Calu3 (cell line): ENCODE data around the gene NFE2L1. TPM values are rescaled to one million over a fixed set of nuclear protein-coding genes. Genes with fewer than 3 reads are reported as not detected.
A peak's percentile ranks its signal among the peaks of the same experiment; 100 is the strongest.

Source experiments
- BruUV-seq: library from RNA; stranded (reverse); fragments of 400-500 nt; replicated peaks from 2 replicates; lab custom pipeline; 2021; lab: Mats Ljungman, UMichigan
- CTCF ChIA-PET: fragments of 300-600 bp; sonication (Branson Sonifier 250); formaldehyde crosslinking; loops from one replicate; lab custom pipeline; 2022; ENCODE audit warnings: antibody characterized with exemption; lab: Charles Lee
- DNase-seq: peaks from one replicate; pipeline ENCODE4 v3.0.0; 2022
- H3K27ac Mint-ChIP-seq: one replicate; pipeline ENCODE4 v1.8.0; 2022; ENCODE audit warnings: mixed read lengths; ENCODE audit not compliant: unreplicated experiment
- H3K27me3 Mint-ChIP-seq: one replicate; pipeline ENCODE4 v1.8.0; 2022; ENCODE audit warnings: mixed read lengths; ENCODE audit not compliant: unreplicated experiment
- H3K36me3 Mint-ChIP-seq: one replicate; pipeline ENCODE4 v1.8.0; 2022; ENCODE audit warnings: mild to moderate bottlenecking, moderate library complexity, mixed read lengths; ENCODE audit not compliant: insufficient read depth, unreplicated experiment
- H3K4me1 Mint-ChIP-seq: one replicate; pipeline ENCODE4 v1.8.0; 2022; ENCODE audit warnings: mild to moderate bottlenecking, low read depth, mixed read lengths; ENCODE audit not compliant: unreplicated experiment
- H3K4me3 Mint-ChIP-seq: one replicate; pipeline ENCODE4 v1.8.0; 2022; ENCODE audit warnings: mild to moderate bottlenecking, low read depth, moderate library complexity, mixed read lengths; ENCODE audit not compliant: unreplicated experiment
- H3K9me3 Mint-ChIP-seq: one replicate; pipeline ENCODE4 v1.8.0; 2022; ENCODE audit warnings: low read depth, mixed read lengths; ENCODE audit not compliant: unreplicated experiment
- intact Hi-C: fragments of 100-400 bp; cut with micrococcal nuclease; formaldehyde crosslinking; loops from one replicate; pipeline ENCODE4 v1.10.0; 2022; ENCODE audit not compliant: unreplicated experiment
- total RNA-seq: library from RNA; stranded (reverse); gene quantifications from 2 replicates; pipeline ENCODE4 v1.2.3, GENCODE V29; 2022
- TF ChIP-seq, protein P1 (sequence below): fragments of 200-600 bp; IDR thresholded peaks from one replicate; pipeline ENCODE4 v1.8.0; 2022; ENCODE audit warnings: antibody characterized with exemption; ENCODE audit not compliant: unreplicated experiment

The NFE2L1 gene
- total RNA-seq, 1 experiment from 2014 or later, result 247 TPM

GRCh38 chr17:48043176-48043575 lies 5.0 kb upstream of the NFE2L1 start:
- BruUV-seq, result no TSS peak
- Mint-ChIP-seq H3K9me3 (no peaks in the 10 kb centered on the region), H3K27ac (no peak overlapping the region), H3K27me3 (peaks cover 20% of the 10 kb centered on the region), H3K4me3 (no peak overlapping the region), H3K36me3 (peaks cover 26% of the 10 kb centered on the region), H3K4me1 (peaks cover 20% of the 10 kb centered on the region)
- no peak for DNase-seq
- CTCF ChIA-PET, result interaction anchor here (1.9 to 2.7 kb wide), 2 partner anchors 17 to 88 kb away, joined by 9 to 11 read pairs; no protein-coding TSS in a partner anchor
- intact Hi-C loops, result no loop called here
- TF ChIP-seq, protein P1, sequence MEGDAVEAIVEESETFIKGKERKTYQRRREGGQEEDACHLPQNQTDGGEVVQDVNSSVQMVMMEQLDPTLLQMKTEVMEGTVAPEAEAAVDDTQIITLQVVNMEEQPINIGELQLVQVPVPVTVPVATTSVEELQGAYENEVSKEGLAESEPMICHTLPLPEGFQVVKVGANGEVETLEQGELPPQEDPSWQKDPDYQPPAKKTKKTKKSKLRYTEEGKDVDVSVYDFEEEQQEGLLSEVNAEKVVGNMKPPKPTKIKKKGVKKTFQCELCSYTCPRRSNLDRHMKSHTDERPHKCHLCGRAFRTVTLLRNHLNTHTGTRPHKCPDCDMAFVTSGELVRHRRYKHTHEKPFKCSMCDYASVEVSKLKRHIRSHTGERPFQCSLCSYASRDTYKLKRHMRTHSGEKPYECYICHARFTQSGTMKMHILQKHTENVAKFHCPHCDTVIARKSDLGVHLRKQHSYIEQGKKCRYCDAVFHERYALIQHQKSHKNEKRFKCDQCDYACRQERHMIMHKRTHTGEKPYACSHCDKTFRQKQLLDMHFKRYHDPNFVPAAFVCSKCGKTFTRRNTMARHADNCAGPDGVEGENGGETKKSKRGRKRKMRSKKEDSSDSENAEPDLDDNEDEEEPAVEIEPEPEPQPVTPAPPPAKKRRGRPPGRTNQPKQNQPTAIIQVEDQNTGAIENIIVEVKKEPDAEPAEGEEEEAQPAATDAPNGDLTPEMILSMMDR, result no peak

GRCh38 chr17:48044851-48045250 lies 3.3 kb upstream of the NFE2L1 start:
- Mint-ChIP-seq H3K4me3 (no peak overlapping the region), H3K27ac (no peak overlapping the region), H3K4me1 (peaks cover 23% of the 10 kb centered on the region), H3K9me3 (no peaks in the 10 kb centered on the region), H3K27me3 (peaks cover 3% of the 10 kb centered on the region), H3K36me3 (peaks cover 42% of the 10 kb centered on the region)
- intact Hi-C loops, result loop anchor here (5.0 kb wide), 1 partner anchor 62 kb away; the partner anchor contains the start of gene SNX11
- TF ChIP-seq, protein P1, result no peak
- BruUV-seq, result no TSS peak
- no peak for DNase-seq
- CTCF ChIA-PET, result no interaction called here

DNA sequence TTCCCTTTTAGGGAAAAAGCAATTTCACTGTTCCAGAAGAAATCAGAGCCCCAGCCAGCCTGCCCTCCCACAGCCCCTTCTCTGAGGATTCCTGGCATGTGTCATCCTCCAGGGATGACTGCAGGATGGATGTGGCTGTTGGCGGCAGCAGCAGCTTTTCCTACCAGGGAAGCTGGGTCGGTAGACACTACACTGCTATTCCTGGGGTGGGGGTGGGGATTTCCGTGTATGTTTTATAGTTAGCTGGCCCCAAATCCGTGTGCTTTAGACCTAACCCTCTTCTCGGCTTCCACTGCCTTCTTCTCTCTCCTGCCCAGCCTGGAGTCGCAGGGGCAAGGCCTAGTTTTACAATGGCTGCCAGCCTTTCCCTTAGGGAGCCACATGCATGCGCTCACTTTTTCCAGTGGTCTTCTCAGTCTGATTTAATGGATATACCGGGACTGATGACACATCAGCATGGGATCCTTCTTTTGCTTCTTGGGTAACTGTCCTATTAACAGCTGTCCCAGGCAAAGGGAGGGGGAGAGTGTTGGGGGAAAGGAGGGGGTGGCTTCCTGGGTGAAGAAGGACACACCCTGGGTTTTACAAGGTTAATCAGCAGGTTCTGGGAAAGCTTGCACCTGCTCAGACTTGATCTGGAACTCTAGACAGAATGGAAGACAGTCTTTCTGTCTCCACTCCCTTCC lies 2.7 kb upstream of the NFE2L1 start:
- Mint-ChIP-seq H3K27ac (no peak overlapping the region), H3K9me3 (no peaks in the 10 kb centered on the region), H3K4me3 (no peak overlapping the region), H3K36me3 (peaks cover 48% of the 10 kb centered on the region), H3K4me1 (peaks cover 29% of the 10 kb centered on the region), H3K27me3 (no peaks in the 10 kb centered on the region)
- DNase-seq, result no peak
- intact Hi-C loops, result loop anchor here (5.0 kb wide), 1 partner anchor 62 kb away; the partner anchor contains the start of gene SNX11
- CTCF ChIA-PET, result no interaction called here
- no TSS peak for BruUV-seq
- TF ChIP-seq, protein P1, result no peak

DNA sequence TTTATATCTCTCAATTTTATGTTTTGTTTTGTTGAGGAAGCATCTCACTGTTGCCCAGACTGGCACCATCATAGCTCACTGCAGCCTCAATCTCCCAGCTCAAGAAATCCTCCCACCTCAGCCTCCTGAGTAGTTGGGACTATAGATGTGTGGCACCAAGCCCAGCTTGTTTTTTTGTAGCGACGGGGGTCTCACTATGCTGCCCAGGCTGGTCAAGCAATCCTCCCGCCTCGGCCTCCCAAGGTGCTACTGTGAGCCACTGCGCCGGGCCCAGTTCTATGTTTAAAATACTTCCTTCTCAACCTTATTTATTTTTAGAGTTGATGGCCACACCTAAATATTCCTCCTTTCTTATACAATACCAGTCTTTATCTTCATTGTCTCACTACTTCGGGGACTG lies 1.9 kb upstream of the NFE2L1 start:
- TF ChIP-seq, protein P1, result no peak
- H3K36me3 Mint-ChIP-seq, result peaks cover 57% of the 10 kb centered on the region
- H3K27ac Mint-ChIP-seq, result peak overlapping the region; percentile 88
- no TSS peak for BruUV-seq
- intact Hi-C loops, result loop anchor here (5.0 kb wide), 1 partner anchor 61 kb away; the partner anchor contains the start of gene SNX11
- H3K9me3 Mint-ChIP-seq, result no peaks in the 10 kb centered on the region
- no peak for DNase-seq
- peaks cover 37% of the 10 kb centered on the region for H3K4me1 Mint-ChIP-seq
- H3K4me3 Mint-ChIP-seq, result peak overlapping the region; percentile 94
- CTCF ChIA-PET, result interaction anchor here (3.1 to 4.0 kb wide), 2 partner anchors 20 to 21 kb away, joined by 18 to 19 read pairs; no protein-coding TSS in a partner anchor
- no peaks in the 10 kb centered on the region for H3K27me3 Mint-ChIP-seq
